ENCODE measurements around the gene OTOG.
"Not testable (repeated sequence)": the region's sequence is repeated elsewhere in the genome, so short reads cannot be mapped to it uniquely, and the experiment has no call there.

Gene OTOG

GRCh38 chr11:17606233-17607082, 59.4 kb downstream of the OTOG start:
- no peak for DNase-seq

GRCh38 chr11:17607083-17607429, 60.0 kb downstream of the OTOG start:
- DNase-seq, result no peak

GRCh38 chr11:17607591-17608570, 60.8 kb downstream of the OTOG start:
- DNase-seq, result no peak

GRCh38 chr11:17608821-17609220, 61.8 kb downstream of the OTOG start:
- no peak for DNase-seq

GRCh38 chr11:17609291-17610084, 62.4 kb downstream of the OTOG start:
- DNase-seq, result no peak

GRCh38 chr11:17610085-17610894, 63.2 kb downstream of the OTOG start:
- DNase-seq, result no peak

- DNase-seq, result no peak
Observed at GRCh38 chr11:17611049-17611448, 64.0 kb downstream of the OTOG start.

GRCh38 chr11:17611503-17612220, 64.6 kb downstream of the OTOG start:
- no peak for DNase-seq

- DNase-seq, result no peak
Observed at GRCh38 chr11:17612221-17613188, 65.4 kb downstream of the OTOG start.

- DNase-seq, result no peak
Observed at GRCh38 chr11:17613428-17613962, 66.4 kb downstream of the OTOG start.

- no peak for DNase-seq
Observed at GRCh38 chr11:17613983-17614382, 66.9 kb downstream of the OTOG start.

GRCh38 chr11:17622711-17623110, 75.7 kb downstream of the OTOG start:
- not testable (repeated sequence) for DNase-seq

- no peak for DNase-seq
Observed at GRCh38 chr11:17629113-17629512, 82.1 kb downstream of the OTOG start.

- no peak for DNase-seq
Observed at GRCh38 chr11:17630936-17631335, 83.9 kb downstream of the OTOG start.

GRCh38 chr11:17631702-17632365, 84.8 kb downstream of the OTOG start:
- DNase-seq, result no peak

GRCh38 chr11:17633279-17633986, 86.4 kb downstream of the OTOG start:
- DNase-seq, result no peak

- no peak for DNase-seq
Observed at GRCh38 chr11:17633987-17634775, 87.1 kb downstream of the OTOG start.
